Small intestine (tissue), 7 donors: ENCODE measurements around the gene DLX4. TPM values are rescaled to one million over a fixed set of nuclear protein-coding genes. Genes with fewer than 3 reads are reported as not detected.

ENCODE experiments used
- DNase-seq, 2 donors: peaks; one replicate each; pipeline versions ENCODE4 v3.0.0 to v3.0.0-alpha.2; 2013
- FAIRE-seq: peaks from 2 replicates; lab custom pipeline; 2012; peaks lifted over from hg19 to GRCh38; lab: Jason Lieb, UNC
- H3K27ac ChIP-seq, 3 donors: one replicate each; pipeline ENCODE4 v1.5.1; 2013; ENCODE audit warnings: low read length in 2 of 3, mild to moderate bottlenecking in 2 of 3, control low read depth in 1 of 3, inconsistent platforms in 1 of 3, low read depth in 1 of 3, moderate library complexity in 1 of 3
- H3K27me3 ChIP-seq, 3 donors: one replicate each; pipeline ENCODE4 v1.6.1; 2013; ENCODE audit warnings: low read length in 3 of 3, inconsistent platforms in 1 of 3; ENCODE audit not compliant: control insufficient read depth in 3 of 3, insufficient read depth in 3 of 3
- H3K36me3 ChIP-seq, 3 donors: one replicate each; pipeline ENCODE4 v1.6.1; 2013; ENCODE audit warnings: low read length in 3 of 3, inconsistent platforms in 1 of 3, low read depth in 1 of 3, mild to moderate bottlenecking in 1 of 3, moderate library complexity in 1 of 3; ENCODE audit not compliant: control insufficient read depth in 3 of 3, insufficient read depth in 2 of 3
- H3K4me1 ChIP-seq, 3 donors: one replicate each; pipeline ENCODE4 v1.6.1; 2013; ENCODE audit warnings: low read length in 2 of 3, inconsistent platforms in 1 of 3, low read depth in 1 of 3, mild to moderate bottlenecking in 1 of 3, moderate library complexity in 1 of 3; ENCODE audit not compliant: control insufficient read depth in 3 of 3, insufficient read depth in 2 of 3
- H3K4me3 ChIP-seq, 3 donors: one replicate each; pipeline ENCODE4 v1.5.1; 2013; ENCODE audit warnings: low read length in 3 of 3, control low read depth in 1 of 3, inconsistent platforms in 1 of 3, low read depth in 1 of 3, mild to moderate bottlenecking in 1 of 3, moderate library complexity in 1 of 3
- H3K9me3 ChIP-seq, 2 donors: one replicate each; pipeline ENCODE4 v1.6.1; 2013; ENCODE audit warnings: low read depth in 1 of 2, low read length in 1 of 2; ENCODE audit not compliant: control insufficient read depth in 2 of 2, insufficient read depth in 1 of 2
- whole genome bisulfite sequencing, 3 donors: extraction: QIAGEN DNeasy Blood & Tissue Kit; methylation state at CpG; one replicate each; pipeline ENCODE4 v1.1.7; 2013; 5-methylcytosine and 5-hydroxymethylcytosine counted together
- polyA plus RNA-seq, 4 donors: library from polyadenylated mRNA; stranded (reverse) in 3 of 4; unstranded in 1 of 4; fragments of 200-250 nt in 3 of 4; fragments of 120-200 nt in 1 of 4; gene quantifications; one replicate each; pipeline versions ENCODE4 v1.2.1 to v1.2.3, GENCODE V29; 2013
- donor health status: healthy with polysubstance abuse.
- donor health status: control.
- donor health status: control.
- donor health status: Bipolar disorder and iron deficiency.
- donor health status: healthy.

DLX4 gene
- polyA plus RNA-seq, 4 donors: 1.3 to 4.0 TPM; not detected in 2

- Histone ChIP-seq H3K9me3 (peaks cover 0 to 4% of the 10 kb centered on the region in 2 donors), H3K4me3 (no peak overlapping the region), H3K4me1 (peaks cover 0 to 24% (median under 1%) of the 10 kb centered on the region in 3 donors), H3K36me3 (no peaks in the 10 kb centered on the region), H3K27ac (no peak overlapping the region), H3K27me3 (peaks cover 14 to 98% (median 58%) of the 10 kb centered on the region in 3 donors)
- 19 to 30% (median 20%) methylated on average over 2 of the region's 2 CpGs for whole genome bisulfite sequencing, 3 donors
- FAIRE-seq: no peak
- no peak for DNase-seq
These were observed 4.3 kb downstream of the DLX4 start for GRCh38 chr17:49973271-49973615.

- Histone ChIP-seq H3K27me3 (peaks cover 11 to 95% (median 46%) of the 10 kb centered on the region in 3 donors), H3K36me3 (no peaks in the 10 kb centered on the region), H3K4me1 (peaks cover 0 to 16% (median 0%) of the 10 kb centered on the region in 3 donors), H3K9me3 (no peaks in the 10 kb centered on the region), H3K4me3 (no peak overlapping the region), H3K27ac (no peak overlapping the region)
- 73 to 83% (median 75%) methylated on average over 7 of the region's 7 CpGs for WGBS, 3 donors
- FAIRE-seq (no peak), DNase-seq (no peak)
These were observed 6.5 kb downstream of the DLX4 start for GRCh38 chr17:49975531-49975930.

- peaks cover 11 to 92% (median 41%) of the 10 kb centered on the region in 3 donors for H3K27me3 ChIP-seq
- H3K4me1 ChIP-seq: peaks cover 0 to 14% (median 0%) of the 10 kb centered on the region in 3 donors
- WGBS, 3 donors: 22 to 52% (median 43%) methylated on average over 5 of the region's 5 CpGs
- no peaks in the 10 kb centered on the region for H3K9me3 ChIP-seq
- no peak for DNase-seq
- no peak for FAIRE-seq
- H3K27ac ChIP-seq: no peak overlapping the region
- no peak overlapping the region for H3K4me3 ChIP-seq
- no peaks in the 10 kb centered on the region for H3K36me3 ChIP-seq
These were observed 7.3 kb downstream of the DLX4 start for GRCh38 chr17:49976163-49976827.

GRCh38 chr17:49976828-49977202 lies 7.8 kb downstream of the DLX4 start:
- Histone ChIP-seq H3K4me1 (peaks cover 0 to 9% (median 0%) of the 10 kb centered on the region in 3 donors), H3K27me3 (peaks cover 11 to 87% (median 36%) of the 10 kb centered on the region in 3 donors)
- 36 to 52% (median 52%) methylated on average over 4 of the region's 4 CpGs for WGBS, 3 donors

GRCh38 chr17:49977463-49978389 lies 8.7 kb downstream of the DLX4 start:
- peaks cover 11 to 78% (median 27%) of the 10 kb centered on the region in 3 donors for H3K27me3 ChIP-seq
- no peaks in the 10 kb centered on the region for H3K4me1 ChIP-seq
- 61 to 63% (median 62%) methylated on average over 7 of the region's 7 CpGs for WGBS, 3 donors
- H3K9me3 ChIP-seq: no peaks in the 10 kb centered on the region
- H3K36me3 ChIP-seq: no peaks in the 10 kb centered on the region
- H3K27ac ChIP-seq: no peak overlapping the region
- no peak overlapping the region for H3K4me3 ChIP-seq
- DNase-seq (no peak), FAIRE-seq (no peak)

More at GRCh38 chr17:49976828-49977202, 7.8 kb downstream of the DLX4 start:
- no peaks in the 10 kb centered on the region for H3K36me3 ChIP-seq
- no peaks in the 10 kb centered on the region for H3K9me3 ChIP-seq
- FAIRE-seq (no peak), DNase-seq (no peak)
- H3K27ac ChIP-seq: no peak overlapping the region
- H3K4me3 ChIP-seq: no peak overlapping the region

- WGBS, 3 donors: 66 to 77% (median 67%) methylated on average over 12 to 13 of the region's 13 CpGs
- H3K9me3 ChIP-seq: no peaks in the 10 kb centered on the region
- no peak overlapping the region for H3K27ac ChIP-seq
- FAIRE-seq (no peak), DNase-seq (no peak)
- no peak overlapping the region for H3K4me3 ChIP-seq
- H3K36me3 ChIP-seq: no peaks in the 10 kb centered on the region
- no peaks in the 10 kb centered on the region for H3K4me1 ChIP-seq
- peaks cover 9 to 70% (median 20%) of the 10 kb centered on the region in 3 donors for H3K27me3 ChIP-seq
These were observed 9.5 kb downstream of the DLX4 start for GRCh38 chr17:49978501-49978900.

- Histone ChIP-seq H3K4me3 (no peak overlapping the region), H3K9me3 (no peaks in the 10 kb centered on the region), H3K36me3 (no peaks in the 10 kb centered on the region), H3K27me3 (peaks cover 3 to 60% (median 18%) of the 10 kb centered on the region in 3 donors), H3K4me1 (no peaks in the 10 kb centered on the region), H3K27ac (no peak overlapping the region)
- no peak for DNase-seq
- FAIRE-seq: no peak
- WGBS, 3 donors: 70 to 81% (median 76%) methylated on average over 4 of the region's 4 CpGs
These were observed 10.9 kb downstream of the DLX4 start for GRCh38 chr17:49979748-49980479.

- 32 to 46% (median 42%) methylated on average over 7 of the region's 7 CpGs for WGBS, 3 donors
- H3K4me1 ChIP-seq: no peaks in the 10 kb centered on the region
- H3K9me3 ChIP-seq: no peaks in the 10 kb centered on the region
- DNase-seq: no peak
- peaks cover 3 to 59% (median 13%) of the 10 kb centered on the region in 3 donors for H3K27me3 ChIP-seq
- no peak overlapping the region for H3K4me3 ChIP-seq
- FAIRE-seq: no peak
- no peaks in the 10 kb centered on the region for H3K36me3 ChIP-seq
- H3K27ac ChIP-seq: no peak overlapping the region
These were observed 11.8 kb downstream of the DLX4 start for GRCh38 chr17:49980703-49981197.
